ENCODE measurements around the gene DZIP3.

DZIP3 gene

GRCh38 chr3:108698461-108698860 lies 108.9 kb downstream of the DZIP3 start:
- FAIRE-seq: no peak

GRCh38 chr3:108705045-108705444 lies 115.5 kb downstream of the DZIP3 start:
- FAIRE-seq: no peak

- FAIRE-seq: no peak
These were observed 123.5 kb downstream of the DZIP3 start for GRCh38 chr3:108713009-108713516.

GRCh38 chr3:108713816-108714215 lies 124.3 kb downstream of the DZIP3 start:
- FAIRE-seq: no peak

GRCh38 chr3:108718454-108718853 lies 128.9 kb downstream of the DZIP3 start:
- FAIRE-seq: no peak

GRCh38 chr3:108719178-108719806 lies 129.8 kb downstream of the DZIP3 start:
- no peak for FAIRE-seq

- FAIRE-seq: no peak
These were observed 133.2 kb downstream of the DZIP3 start for GRCh38 chr3:108722724-108723123.

- FAIRE-seq: no peak
These were observed 134.6 kb downstream of the DZIP3 start for GRCh38 chr3:108724101-108724500.

GRCh38 chr3:108728105-108728504 lies 138.6 kb downstream of the DZIP3 start:
- no peak for FAIRE-seq

- FAIRE-seq: no peak
These were observed 139.4 kb downstream of the DZIP3 start for GRCh38 chr3:108728934-108729333.

- FAIRE-seq: no peak
These were observed 147.3 kb downstream of the DZIP3 start for GRCh38 chr3:108736821-108737220.

GRCh38 chr3:108742929-108743328 lies 153.4 kb downstream of the DZIP3 start:
- no peak for FAIRE-seq

Data from colon (tissue), 2 donors.